ENCODE results near the gene EPS15.

Gene EPS15

GRCh38 chr1:51541313-51542050 is 22.4 kb upstream of the EPS15 start (continued):
- TF ChIP-seq ZNF560 (tag by site-specific recombination; IDR thresholded peaks at IDR 0.05; ENCODE audit: borderline replicate concordance), result no peak
- no peak for TF ChIP-seq ZNF624 (tag by site-specific recombination; IDR thresholded peaks at IDR 0.05)
- no peak for TF ChIP-seq SP3 (tag by site-specific recombination; IDR thresholded peaks at IDR 0.05)
- TF ChIP-seq ZNF692 (tag by site-specific recombination; IDR thresholded peaks at IDR 0.05), result no peak
- no peak for TF ChIP-seq ZNF274 (IDR thresholded peaks at IDR 0.05; ENCODE audit: low read length)
- TF ChIP-seq ZNF274 (tag by site-specific recombination; IDR thresholded peaks at IDR 0.05; ENCODE audit: borderline replicate concordance), result no peak
- TF ChIP-seq REST (tag by site-specific recombination; IDR thresholded peaks at IDR 0.05), result no peak
- no peak for TF ChIP-seq ZNF391 (tag by site-specific recombination; IDR thresholded peaks at IDR 0.05; ENCODE audit: borderline replicate concordance, low read depth)
- no peak for TF ChIP-seq ZNF423 (tag by site-specific recombination; IDR thresholded peaks at IDR 0.05)
- peak; percentile 92 for TF ChIP-seq EGR2 (tag by site-specific recombination; IDR thresholded peaks at IDR 0.05; ENCODE audit: low read depth)
- no peak for TF ChIP-seq SALL2 (tag by site-specific recombination; IDR thresholded peaks at IDR 0.05; ENCODE audit: borderline replicate concordance)
- TF ChIP-seq ZNF48 (tag by site-specific recombination; IDR thresholded peaks at IDR 0.05), result no peak
- no peak for TF ChIP-seq GFI1B (tag by site-specific recombination; IDR thresholded peaks at IDR 0.05)
- TF ChIP-seq RBAK (tag by site-specific recombination; IDR thresholded peaks at IDR 0.05), result no peak
- TF ChIP-seq ZNF658 (tag by site-specific recombination; IDR thresholded peaks at IDR 0.05), result no peak
- peak; percentile 66 for TF ChIP-seq ZNF629 (tag by site-specific recombination; IDR thresholded peaks at IDR 0.05)
- no peak for TF ChIP-seq ZFP41 (tag by site-specific recombination; IDR thresholded peaks at IDR 0.05; ENCODE audit: borderline replicate concordance)
- no peak for TF ChIP-seq ZNF707 (tag by site-specific recombination; IDR thresholded peaks at IDR 0.05)
- TF ChIP-seq, protein P1, sequence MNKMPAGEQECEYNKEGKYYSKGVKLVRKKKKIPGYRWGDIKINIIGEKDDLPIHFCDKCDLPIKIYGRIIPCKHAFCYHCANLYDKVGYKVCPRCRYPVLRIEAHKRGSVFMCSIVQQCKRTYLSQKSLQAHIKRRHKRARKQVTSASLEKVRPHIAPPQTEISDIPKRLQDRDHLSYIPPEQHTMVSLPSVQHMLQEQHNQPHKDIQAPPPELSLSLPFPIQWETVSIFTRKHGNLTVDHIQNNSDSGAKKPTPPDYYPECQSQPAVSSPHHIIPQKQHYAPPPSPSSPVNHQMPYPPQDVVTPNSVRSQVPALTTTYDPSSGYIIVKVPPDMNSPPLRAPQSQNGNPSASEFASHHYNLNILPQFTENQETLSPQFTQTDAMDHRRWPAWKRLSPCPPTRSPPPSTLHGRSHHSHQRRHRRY (tag by site-specific recombination; IDR thresholded peaks at IDR 0.05), result no peak
- TF ChIP-seq ZNF324 (tag by site-specific recombination; IDR thresholded peaks at IDR 0.05), result no peak
- TF ChIP-seq ZNF23 (tag by site-specific recombination; IDR thresholded peaks at IDR 0.05; ENCODE audit: borderline replicate concordance), result no peak
- TF ChIP-seq, protein P2, sequence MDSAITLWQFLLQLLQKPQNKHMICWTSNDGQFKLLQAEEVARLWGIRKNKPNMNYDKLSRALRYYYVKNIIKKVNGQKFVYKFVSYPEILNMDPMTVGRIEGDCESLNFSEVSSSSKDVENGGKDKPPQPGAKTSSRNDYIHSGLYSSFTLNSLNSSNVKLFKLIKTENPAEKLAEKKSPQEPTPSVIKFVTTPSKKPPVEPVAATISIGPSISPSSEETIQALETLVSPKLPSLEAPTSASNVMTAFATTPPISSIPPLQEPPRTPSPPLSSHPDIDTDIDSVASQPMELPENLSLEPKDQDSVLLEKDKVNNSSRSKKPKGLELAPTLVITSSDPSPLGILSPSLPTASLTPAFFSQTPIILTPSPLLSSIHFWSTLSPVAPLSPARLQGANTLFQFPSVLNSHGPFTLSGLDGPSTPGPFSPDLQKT (IDR thresholded peaks at IDR 0.05; ENCODE audit: borderline replicate concordance, low read depth, low read length), result no peak
- no peak for TF ChIP-seq YY1 (tag by site-specific recombination; IDR thresholded peaks at IDR 0.05)
- no peak for TF ChIP-seq FEZF1 (tag by site-specific recombination; IDR thresholded peaks at IDR 0.05)
- TF ChIP-seq ZBTB26 (tag by site-specific recombination; optimal IDR thresholded peaks at IDR 0.05), result no peak
- no peak for TF ChIP-seq ZNF530 (tag by site-specific recombination; IDR thresholded peaks at IDR 0.05; ENCODE audit: low read depth)
- TF ChIP-seq, protein P3, sequence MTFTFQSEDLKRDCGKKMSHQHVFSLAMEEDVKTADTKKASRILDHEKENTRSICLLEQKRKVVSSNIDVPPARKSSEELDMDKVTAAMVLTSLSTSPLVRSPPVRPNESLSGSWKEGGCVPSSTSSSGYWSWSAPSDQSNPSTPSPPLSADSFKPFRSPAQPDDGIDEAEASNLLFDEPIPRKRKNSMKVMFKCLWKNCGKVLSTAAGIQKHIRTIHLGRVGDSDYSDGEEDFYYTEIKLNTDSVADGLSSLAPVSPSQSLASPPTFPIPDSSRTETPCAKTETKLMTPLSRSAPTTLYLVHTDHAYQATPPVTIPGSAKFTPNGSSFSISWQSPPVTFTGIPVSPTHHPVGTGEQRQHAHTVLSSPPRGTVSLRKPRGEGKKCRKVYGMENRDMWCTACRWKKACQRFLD (tag by site-specific recombination; IDR thresholded peaks at IDR 0.05), result no peak
- no peak for TF ChIP-seq ZBTB1 (tag by site-specific recombination; IDR thresholded peaks at IDR 0.05)
- TF ChIP-seq ZNF596 (tag by site-specific recombination; IDR thresholded peaks at IDR 0.05), result no peak
- TF ChIP-seq, protein P4, sequence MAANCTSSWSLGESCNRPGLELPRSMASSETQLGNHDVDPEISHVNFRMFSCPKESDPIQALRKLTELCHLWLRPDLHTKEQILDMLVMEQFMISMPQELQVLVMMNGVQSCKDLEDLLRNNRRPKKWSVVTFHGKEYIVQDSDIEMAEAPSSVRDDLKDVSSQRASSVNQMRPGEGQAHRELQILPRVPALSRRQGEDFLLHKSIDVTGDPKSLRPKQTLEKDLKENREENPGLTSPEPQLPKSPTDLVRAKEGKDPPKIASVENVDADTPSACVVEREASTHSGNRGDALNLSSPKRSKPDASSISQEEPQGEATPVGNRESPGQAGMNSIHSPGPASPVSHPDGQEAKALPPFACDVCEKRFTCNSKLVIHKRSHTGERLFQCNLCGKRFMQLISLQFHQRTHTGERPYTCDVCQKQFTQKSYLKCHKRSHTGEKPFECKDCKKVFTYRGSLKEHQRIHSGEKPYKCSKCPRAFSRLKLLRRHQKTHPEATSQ (tag by site-specific recombination; IDR thresholded peaks at IDR 0.05), result no peak
